MM.1S (cell line): ENCODE measurements around the gene TMEM209.

Source experiments
- CTCF ChIP-seq: fragments of 300-600 bp; sonication (generic); IDR thresholded peaks from 2 replicates; pipeline ENCODE4 v1.5.1; 2016; ENCODE audit warnings: antibody characterized with exemption, low read length, mixed read lengths
- EZH2phosphoT487 ChIP-seq: fragments of 300-600 bp; sonication (generic); IDR thresholded peaks from 2 replicates; pipeline ENCODE4 v1.6.1; 2018; ENCODE audit warnings: antibody characterized with exemption, low read length

GRCh38 chr7:130207033-130207432, 1.8 kb upstream of the TMEM209 start:
- TF ChIP-seq CTCF: peak; percentile 20
- TF ChIP-seq EZH2phosphoT487: no peak
